ENCODE measurements around the gene PPP1R9B.

Gene PPP1R9B

GRCh38 chr17:50096092-50096491 is 54.4 kb downstream of the PPP1R9B start:
- in situ Hi-C loops (cut with HindIII; ENCODE audit: low sequenced_read_pairs) = no loop called here

GRCh38 chr17:50095626-50096037 is 54.8 kb downstream of the PPP1R9B start:
- in situ Hi-C loops (cut with HindIII; ENCODE audit: low sequenced_read_pairs) = no loop called here

GRCh38 chr17:50094753-50095619 is 55.5 kb downstream of the PPP1R9B start, which contains the start of gene PDK2:
PDK2 (plus strand) TSS chr17:50095351; CDS start chr17:50095436, 85 bp downstream.
- in situ Hi-C loops (cut with HindIII; ENCODE audit: low sequenced_read_pairs) = no loop called here

GRCh38 chr17:50094243-50094752 is 56.2 kb downstream of the PPP1R9B start:
- in situ Hi-C loops (cut with HindIII; ENCODE audit: low sequenced_read_pairs) = no loop called here

GRCh38 chr17:50093807-50094206 is 56.7 kb downstream of the PPP1R9B start:
- in situ Hi-C loops (cut with HindIII; ENCODE audit: low sequenced_read_pairs) = no loop called here

- in situ Hi-C loops (cut with HindIII; ENCODE audit: low sequenced_read_pairs) = no loop called here
These were observed 57.2 kb downstream of the PPP1R9B start for GRCh38 chr17:50093246-50093645.

GRCh38 chr17:50091918-50092285 is 58.6 kb downstream of the PPP1R9B start:
- in situ Hi-C loops (cut with HindIII; ENCODE audit: low sequenced_read_pairs) = no loop called here

GRCh38 chr17:50090971-50091917 is 59.2 kb downstream of the PPP1R9B start:
- in situ Hi-C loops (cut with HindIII; ENCODE audit: low sequenced_read_pairs) = no loop called here

GRCh38 chr17:50090071-50090470 is 60.4 kb downstream of the PPP1R9B start:
- in situ Hi-C loops (cut with HindIII; ENCODE audit: low sequenced_read_pairs) = no loop called here

GRCh38 chr17:50088952-50089825 is 61.3 kb downstream of the PPP1R9B start:
- in situ Hi-C loops (cut with HindIII; ENCODE audit: low sequenced_read_pairs) = no loop called here

- in situ Hi-C loops (cut with HindIII; ENCODE audit: low sequenced_read_pairs) = no loop called here
These were observed 62.5 kb downstream of the PPP1R9B start for GRCh38 chr17:50087912-50088405.

- in situ Hi-C loops (cut with HindIII; ENCODE audit: low sequenced_read_pairs) = no loop called here
These were observed 63.1 kb downstream of the PPP1R9B start for GRCh38 chr17:50087246-50087911.
